IMR-90 (cell line): Measurements from ENCODE around the gene SCGB1C1. TPM values are rescaled to one million over a fixed set of nuclear protein-coding genes. Genes with fewer than 3 reads are reported as not detected.

Experiments
- ATAC-seq: fragments of 200-7000 bp; cut with Tn5 transposase; 2 replicates; pipeline ENCODE4 v1.9.1; 2020; ENCODE audit warnings: low read depth, mild to moderate bottlenecking, moderate library complexity
- BruUV-seq: library from RNA; stranded (reverse); fragments of 400-500 nt; replicated peaks from 2 replicates; lab custom pipeline; 2021; lab: Mats Ljungman, UMichigan
- CTCF ChIA-PET: fragments of 300-600 bp; formaldehyde crosslinking; extraction: SDS; loops from one replicate; lab custom pipeline; 2021; ENCODE audit warnings: antibody characterized with exemption; lab: Yijun Ruan, JAX
- POLR2A ChIA-PET: fragments of 300-600 bp; sonication (Branson Sonifier 250); formaldehyde crosslinking; loops from one replicate; lab custom pipeline; 2022; ENCODE audit warnings: antibody characterized with exemption; ENCODE audit not compliant: unreplicated experiment; lab: Charles Lee
- DNase-seq: peaks from one replicate; pipeline ENCODE4 v3.0.0; 2013
- H2AFZ ChIP-seq: replicated peaks from 2 replicates; pipeline ENCODE3; 2013; ENCODE audit warnings: low read length, mild to moderate bottlenecking; ENCODE audit not compliant: poor library complexity
- H2AK5ac ChIP-seq: 2 replicates; pipeline ENCODE4 v1.6.1; 2013; ENCODE audit warnings: low read depth, low read length, inconsistent platforms
- H2AK9ac ChIP-seq: replicated peaks from 2 replicates; pipeline ENCODE3; 2013; ENCODE audit warnings: mild to moderate bottlenecking, low read depth, low read length, moderate library complexity; ENCODE audit not compliant: poor library complexity
- H2BK120ac ChIP-seq: 2 replicates; pipeline ENCODE4 v1.6.1; 2013; ENCODE audit warnings: low read depth, low read length, inconsistent platforms
- H2BK15ac ChIP-seq: 3 replicates; pipeline ENCODE4 v1.6.1; 2013; ENCODE audit warnings: low read depth, low read length, inconsistent platforms
- H2BK20ac ChIP-seq: 2 replicates; pipeline ENCODE4 v1.6.1; 2013; ENCODE audit warnings: low read depth, mild to moderate bottlenecking, inconsistent platforms, low read length, moderate library complexity
- H2BK5ac ChIP-seq: 2 replicates; pipeline ENCODE4 v1.6.1; 2013; ENCODE audit warnings: mild to moderate bottlenecking, low read depth, low read length, inconsistent platforms; ENCODE audit not compliant: poor library complexity, severe bottlenecking
- H3K14ac ChIP-seq: replicated peaks from 2 replicates; pipeline ENCODE4 v1.6.1; 2013; ENCODE audit warnings: low read depth, low read length, inconsistent platforms
- H3K18ac ChIP-seq: 2 replicates; pipeline ENCODE4 v1.6.1; 2013; ENCODE audit warnings: low read depth, low read length, control low read depth
- H3K23ac ChIP-seq: 2 replicates; pipeline ENCODE4 v1.6.1; 2013; ENCODE audit warnings: low read depth, low read length, inconsistent platforms
- H3K27ac ChIP-seq: 2 replicates; pipeline ENCODE4 v1.5.1; 2013; ENCODE audit warnings: mild to moderate bottlenecking, control low read depth, low read length; ENCODE audit not compliant: insufficient read depth
- H3K27me3 ChIP-seq: 2 replicates; pipeline ENCODE4 v1.6.1; 2013; ENCODE audit warnings: low read length; ENCODE audit not compliant: control insufficient read depth, insufficient read depth
- H3K36me3 ChIP-seq: 2 replicates; pipeline ENCODE4 v1.6.1; 2013; ENCODE audit warnings: low read length, mixed read lengths; ENCODE audit not compliant: control insufficient read depth, insufficient read depth
- H3K4ac ChIP-seq: 2 replicates; pipeline ENCODE4 v1.6.1; 2013; ENCODE audit warnings: low read depth, low read length, inconsistent platforms
- H3K4me1 ChIP-seq: 2 replicates; pipeline ENCODE4 v1.6.1; 2013; ENCODE audit warnings: low read length, mixed read lengths; ENCODE audit not compliant: control insufficient read depth, insufficient read depth
- H3K4me2 ChIP-seq: 2 replicates; pipeline ENCODE4 v1.6.1; 2013; ENCODE audit warnings: low read depth, mild to moderate bottlenecking, control low read depth, low read length, moderate library complexity
- H3K4me3 ChIP-seq: 2 replicates; pipeline ENCODE4 v1.5.1; 2013; ENCODE audit warnings: low read depth, mild to moderate bottlenecking, control low read depth, low read length, moderate library complexity; ENCODE audit not compliant: insufficient read depth
- H3K56ac ChIP-seq: 2 replicates; pipeline ENCODE4 v1.6.1; 2013; ENCODE audit warnings: low read length, inconsistent platforms; ENCODE audit not compliant: insufficient read depth; ENCODE audit errors: extremely low read depth
- H3K79me1 ChIP-seq, 2 experiments: 2 replicates each; pipeline ENCODE4 v1.6.1; 2013; ENCODE audit warnings: low read length in 2 of 2, inconsistent platforms in 1 of 2, low read depth in 1 of 2
- H3K9ac ChIP-seq: 2 replicates; pipeline ENCODE4 v1.6.1; 2013; ENCODE audit warnings: low read depth, low read length, control low read depth
- H3K9me1 ChIP-seq: 2 replicates; pipeline ENCODE4 v1.6.1; 2013; ENCODE audit warnings: low read length, inconsistent platforms; ENCODE audit not compliant: insufficient read depth
- H3K9me3 ChIP-seq: 2 replicates; pipeline ENCODE4 v1.6.1; 2013; ENCODE audit warnings: low read length; ENCODE audit not compliant: control insufficient read depth, insufficient read depth
- H4K20me1 ChIP-seq: 2 replicates; pipeline ENCODE4 v1.6.1; 2013; ENCODE audit warnings: low read length, inconsistent platforms; ENCODE audit not compliant: insufficient read depth
- H4K5ac ChIP-seq: 2 replicates; pipeline ENCODE4 v1.6.1; 2013; ENCODE audit warnings: mild to moderate bottlenecking, low read depth, low read length, control low read depth
- H4K8ac ChIP-seq, 2 experiments: 2 replicates each; pipeline ENCODE4 v1.6.1; 2013; ENCODE audit warnings: low read depth in 2 of 2, low read length in 2 of 2, control low read depth in 1 of 2, inconsistent platforms in 1 of 2
- H4K91ac ChIP-seq: 2 replicates; pipeline ENCODE4 v1.6.1; 2013; ENCODE audit warnings: low read depth, low read length, inconsistent platforms; ENCODE audit not compliant: insufficient read depth
- NFE2L2 ChIP-seq: fragments of 150-350 bp; IDR thresholded peaks from 2 replicates; pipeline ENCODE4 v1.6.1; 2016; ENCODE audit warnings: low read depth, mild to moderate bottlenecking, low read length
- POLR2A ChIP-seq: IDR thresholded peaks from 2 replicates; pipeline ENCODE4 v1.6.1; 2012; ENCODE audit warnings: mild to moderate bottlenecking, low read depth, low read length
- RAD21 ChIP-seq: IDR thresholded peaks from 2 replicates; pipeline ENCODE4 v1.6.1; 2012; ENCODE audit warnings: low read length, improper control_type of control experiment
- WGBS, 2 experiments: methylation state at CpG; one replicate each; pipeline versions ENCODE4 v1.1.5 to v1.1.7; 2013; ENCODE audit warnings: missing lambda C conversion rate in 2 of 2; ENCODE audit not compliant: insufficient read length in 1 of 2; ENCODE audit errors: extremely low coverage in 2 of 2; 5-methylcytosine and 5-hydroxymethylcytosine counted together
- dilution Hi-C: fragments of 300-500 bp; cut with HindIII; formaldehyde crosslinking; loops from one replicate; pipeline ENCODE4 v1.14.3; 2018; ENCODE audit warnings: low sequenced_read_pairs; ENCODE audit not compliant: unreplicated experiment
- in situ Hi-C: fragments of 300-500 bp; cut with MboI; formaldehyde crosslinking; loops from 3 replicates; pipeline ENCODE4 v1.14.3; 2019; ENCODE audit warnings: low sequenced_read_pairs, inconsistent platforms, mixed read lengths
- intact Hi-C: fragments of 100-400 bp; cut with micrococcal nuclease; formaldehyde crosslinking; loops from 2 replicates; pipeline ENCODE4 v1.10.0; 2022
- polyA plus RNA-seq, 3 experiments: library from polyadenylated mRNA; depleted of rRNA; stranded (reverse); fragments of >200 nt; gene quantifications; 2 replicates each; pipeline ENCODE4 v1.2.3, GENCODE V29; 2012; ENCODE audit warnings: low replicate concordance in 1 of 3
- total RNA-seq: library from RNA; depleted of rRNA; stranded (reverse); fragments of >200 nt; gene quantifications from 2 replicates; pipeline ENCODE4 v1.2.3, GENCODE V29; 2012

The SCGB1C1 gene
- total and polyA plus RNA-seq, 2 of the 4 experiments (the other 2 are of a cell fraction) = not detected

GRCh38 chr11:210803-211180 lies 17.9 kb downstream of the SCGB1C1 start:
- in situ Hi-C loops = no loop called here
- peak overlapping the region; percentile 80 for H2BK20ac ChIP-seq
- peak overlapping the region; percentile 56 for H2AFZ ChIP-seq
- no peak overlapping the region; the same call in 1 of the 2 replicates for H4K5ac ChIP-seq
- peaks cover 58% of the 10 kb centered on the region for H3K36me3 ChIP-seq
- no peak for TF ChIP-seq NFE2L2
- TF ChIP-seq RAD21 = no peak
- no peak for TF ChIP-seq POLR2A
- peak overlapping the region; percentile 77; the same call in 1 of the 2 replicates for H3K56ac ChIP-seq
- peak overlapping the region; percentile 76 for H2BK5ac ChIP-seq
- H3K27me3 ChIP-seq = no peaks in the 10 kb centered on the region
- peak overlapping the region; percentile 84 for H3K23ac ChIP-seq
- peak overlapping the region; percentile 92 for H4K91ac ChIP-seq
- H4K20me1 ChIP-seq = peaks cover 67% of the 10 kb centered on the region
- peak overlapping the region; percentile 70; the same call in 1 of the 3 replicates for H2BK15ac ChIP-seq
- peak overlapping the region; percentile 86; the same call in 1 of the 2 replicates for H3K4me2 ChIP-seq
- 97% methylated on average over 5 of the region's 5 CpGs; no CpG with 5 or more reads in 1 of the 2 experiments for WGBS, 2 experiments
- H3K14ac ChIP-seq = peak overlapping the region; percentile 87
- peaks cover 14% of the 10 kb centered on the region for H3K9me1 ChIP-seq
- H3K4me1 ChIP-seq = peaks cover 20% of the 10 kb centered on the region
- peak overlapping the region; percentile 72 for H2BK120ac ChIP-seq
- intact Hi-C loops = no loop called here
- no TSS peak for BruUV-seq
- H3K4ac ChIP-seq = peak overlapping the region; percentile 93
- H3K18ac ChIP-seq = no peak overlapping the region
- H2AK9ac ChIP-seq = peak overlapping the region; percentile 90
- H2AK5ac ChIP-seq = peak overlapping the region; percentile 87
- ChIA-PET POLR2A (no interaction called here), CTCF (no interaction called here)
- H3K9me3 ChIP-seq = no peaks in the 10 kb centered on the region
- peak overlapping the region; percentile 82 for H3K27ac ChIP-seq
- peak overlapping the region; percentile 22; the same call in 1 of the 2 replicates for H3K9ac ChIP-seq
- dilution Hi-C loops = no loop called here
- H3K4me3 ChIP-seq = no peak overlapping the region
- peak overlapping the region; percentile 22 to 85; a peak in 3 of 4 replicates for H4K8ac ChIP-seq
- H3K79me1 ChIP-seq = peaks cover 32 to 77% of the 10 kb centered on the region in 2 experiments
- ATAC-seq (no peak), DNase-seq (no peak)
